Activated T-cell treated with anti-CD3 and anti-CD28 coated beads for 4 hours (primary cell): ENCODE results near the gene FGFR2.

Experiments used
- DNase-seq: peaks from one replicate; pipeline ENCODE4 v3.0.0-alpha.2; 2020

Gene FGFR2

DNA sequence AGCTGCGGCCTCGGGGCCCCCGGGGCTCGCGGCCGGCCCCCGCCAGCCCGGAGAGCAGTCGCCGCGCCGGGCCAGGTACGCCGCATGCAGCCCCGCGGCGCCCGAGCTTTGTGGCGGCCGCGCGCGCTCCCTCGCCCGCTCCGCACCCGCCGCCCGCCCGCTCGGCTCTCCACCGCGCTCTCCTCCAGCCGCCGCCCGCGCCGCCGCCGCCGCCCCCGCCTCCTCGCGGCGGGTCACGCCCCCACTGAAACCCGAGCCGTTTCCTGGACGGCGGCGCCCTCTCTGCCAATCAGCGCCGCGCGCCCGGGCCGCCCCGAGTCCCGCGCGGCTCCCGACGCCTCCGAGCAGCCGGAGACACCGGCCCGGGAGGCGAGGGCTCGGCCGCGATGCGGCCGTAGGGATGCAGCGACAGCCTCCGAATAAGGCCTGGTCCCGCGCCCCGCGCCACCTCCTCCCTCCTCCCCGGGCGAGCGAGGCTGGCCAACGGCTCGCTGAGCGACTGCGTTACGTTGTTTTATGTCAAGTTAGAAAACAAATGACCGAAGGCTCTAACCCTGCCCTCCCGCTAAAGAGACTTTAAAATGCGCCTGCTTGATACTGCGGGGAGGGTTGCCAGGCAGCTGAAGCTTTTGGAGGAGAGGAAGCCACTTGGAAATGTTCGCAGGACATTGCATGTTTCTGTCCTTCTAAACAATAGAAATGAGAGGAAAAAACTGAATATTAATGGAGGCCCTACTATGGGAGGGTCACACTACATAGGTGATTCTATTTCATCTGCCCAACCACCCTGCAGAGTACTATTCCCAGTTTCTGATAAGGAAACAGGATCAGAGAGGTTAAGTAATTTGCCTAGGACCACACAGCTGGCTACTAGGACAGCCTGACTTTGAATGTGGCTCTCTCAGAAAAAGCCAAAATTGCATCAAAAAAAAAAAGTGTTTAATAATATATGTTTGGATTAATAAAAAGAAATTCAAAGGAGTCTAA lies at the start of gene FGFR2:
Gene FGFR2, minus strand, starts transcription at position 182 of the 987 bp plus-strand sequence. CDS start 4,627 bp downstream, outside the sequence.
- no peak for DNase-seq

DNA sequence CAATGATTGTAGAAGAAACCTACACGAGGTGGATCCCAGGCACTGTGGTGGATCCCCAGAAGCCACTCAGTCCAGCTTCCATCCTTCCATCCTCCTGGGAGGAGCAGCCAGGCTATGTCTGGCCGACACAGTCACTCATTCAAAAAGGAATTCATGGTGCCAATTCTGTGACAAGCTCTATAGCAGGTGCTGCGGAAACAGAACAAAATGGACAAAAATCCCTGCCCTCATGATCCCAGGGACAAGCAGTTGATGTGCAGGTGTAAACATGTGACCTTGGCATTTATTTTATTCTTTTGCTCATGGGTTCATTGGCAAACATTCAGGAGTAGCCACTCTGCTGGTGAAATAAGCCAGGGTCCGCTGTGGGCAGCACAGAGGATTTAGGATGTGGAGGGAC lies 49.2 kb upstream of the FGFR2 start:
- DNase-seq = no peak

DNA sequence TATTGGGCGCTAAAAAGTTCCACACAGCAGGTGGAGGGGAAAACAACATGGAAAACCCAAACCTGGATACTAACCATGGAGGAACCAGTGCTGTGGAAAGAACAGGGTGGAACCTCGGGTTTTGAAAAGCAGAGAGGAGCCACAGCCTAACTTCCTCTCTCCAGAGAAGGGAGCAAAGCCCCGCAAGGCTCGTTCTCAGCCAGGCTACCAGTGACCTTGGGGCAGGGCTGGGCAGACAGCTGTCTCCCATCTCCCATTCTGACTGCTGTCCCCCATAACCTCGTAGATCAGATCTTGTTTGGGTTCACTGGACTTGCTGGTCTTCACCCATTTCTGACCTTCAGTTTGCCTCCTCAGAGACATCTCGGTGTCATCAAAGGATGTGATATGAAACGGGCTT lies 47.5 kb upstream of the FGFR2 start:
- DNase-seq = no peak

GRCh38 chr10:121644501-121644900 lies 46.3 kb upstream of the FGFR2 start:
- no peak for DNase-seq

DNA sequence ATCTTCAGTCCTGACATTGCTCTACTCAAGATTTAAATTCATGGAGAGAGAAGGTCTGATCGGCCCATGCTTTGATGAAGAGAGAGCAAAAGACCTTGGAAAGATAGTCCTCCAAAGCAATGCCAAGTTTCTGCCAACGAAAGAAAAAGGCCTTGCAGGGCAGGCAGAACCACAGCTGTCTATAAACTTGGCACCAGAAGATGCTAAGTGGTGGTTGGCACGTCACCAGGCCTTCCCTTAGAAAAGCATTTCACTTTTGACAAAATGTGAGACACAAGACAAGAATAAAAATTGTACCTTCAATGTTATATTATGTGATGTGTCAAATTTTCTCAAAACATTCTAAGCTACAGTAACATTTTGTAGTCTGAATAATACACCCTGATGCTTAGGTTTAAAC lies 42.0 kb upstream of the FGFR2 start:
- DNase-seq = no peak

- DNase-seq = no peak
Observed at GRCh38 chr10:121639416-121639815, 41.2 kb upstream of the FGFR2 start.

- no peak for DNase-seq
Observed at GRCh38 chr10:121637437-121637836, 39.2 kb upstream of the FGFR2 start.

DNA sequence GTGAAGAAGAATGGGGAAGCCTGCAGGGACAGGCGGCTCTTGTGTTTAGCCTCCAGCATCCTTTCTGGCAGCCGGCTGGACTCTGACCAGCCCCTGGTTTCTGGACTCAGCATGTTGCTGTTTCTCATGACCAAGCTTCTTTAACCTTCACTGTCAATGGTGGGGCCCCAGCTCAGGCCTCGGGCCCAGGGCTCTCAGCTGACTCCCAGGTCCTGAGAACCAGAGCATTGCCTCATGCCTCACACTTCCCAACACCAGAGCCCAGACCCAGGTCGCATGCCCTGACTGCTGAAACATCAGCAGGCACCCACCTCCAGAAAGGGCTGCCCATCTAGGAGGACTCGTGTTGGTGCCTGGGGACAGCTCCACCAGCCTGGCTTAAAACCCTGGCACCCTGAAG lies 34.8 kb upstream of the FGFR2 start:
- no peak for DNase-seq

- no peak for DNase-seq
Observed at GRCh38 chr10:121631365-121632029, 33.3 kb upstream of the FGFR2 start.

DNA sequence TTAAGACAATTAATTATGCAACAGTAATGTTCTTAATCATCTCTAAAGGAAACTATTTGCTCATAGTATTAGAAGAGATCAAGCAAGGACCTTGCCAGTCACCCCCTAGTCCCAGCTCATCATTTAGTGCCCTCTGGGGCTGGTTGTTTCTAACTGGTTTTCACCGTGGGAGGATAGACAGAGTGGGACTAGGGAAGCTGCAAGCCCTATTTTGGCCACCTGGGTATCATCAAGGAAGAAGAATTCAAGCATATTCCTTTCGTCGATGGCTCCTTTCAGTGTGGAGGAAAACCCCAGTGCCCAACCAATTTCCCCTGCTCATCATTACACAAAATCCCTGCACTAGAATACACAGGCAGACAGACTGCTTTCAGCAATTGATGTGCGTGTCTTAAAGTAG lies 30.6 kb upstream of the FGFR2 start:
- no peak for DNase-seq

DNA sequence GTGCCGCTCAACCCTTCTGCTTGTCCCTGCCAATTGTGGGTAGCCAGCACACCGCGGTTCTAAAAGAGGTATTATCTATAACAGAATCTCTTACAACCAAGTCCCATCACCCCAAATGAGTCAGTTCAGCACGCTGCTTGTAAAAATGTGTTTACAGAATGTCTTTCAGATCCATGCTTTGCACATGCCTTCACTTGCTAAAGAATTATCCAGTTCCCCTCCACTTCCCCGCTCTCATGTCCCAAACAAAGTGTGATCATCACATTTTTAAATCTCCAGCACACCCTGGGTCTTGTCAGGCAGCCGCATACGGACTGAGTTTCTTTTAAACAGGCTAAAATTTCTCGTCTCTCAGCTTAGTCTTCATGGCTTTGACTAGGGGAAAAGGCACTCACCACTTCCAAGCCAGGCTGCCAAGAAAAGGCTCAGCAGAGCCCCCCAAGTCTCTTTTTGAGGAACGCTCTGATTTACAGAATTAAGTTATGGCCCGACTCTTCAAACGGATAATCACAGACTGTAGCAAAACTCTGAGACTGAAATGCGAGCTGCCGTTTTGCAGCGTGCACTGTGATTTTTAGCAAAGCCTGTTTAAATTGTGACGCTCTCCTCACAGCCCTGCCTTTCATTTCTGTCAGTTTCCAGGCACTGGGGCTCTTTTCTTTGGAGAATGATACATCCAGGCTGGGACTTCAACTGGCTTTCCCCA lies 29.8 kb upstream of the FGFR2 start:
- DNase-seq = no peak

GRCh38 chr10:121624836-121625486 lies 26.7 kb upstream of the FGFR2 start:
- DNase-seq = no peak

DNA sequence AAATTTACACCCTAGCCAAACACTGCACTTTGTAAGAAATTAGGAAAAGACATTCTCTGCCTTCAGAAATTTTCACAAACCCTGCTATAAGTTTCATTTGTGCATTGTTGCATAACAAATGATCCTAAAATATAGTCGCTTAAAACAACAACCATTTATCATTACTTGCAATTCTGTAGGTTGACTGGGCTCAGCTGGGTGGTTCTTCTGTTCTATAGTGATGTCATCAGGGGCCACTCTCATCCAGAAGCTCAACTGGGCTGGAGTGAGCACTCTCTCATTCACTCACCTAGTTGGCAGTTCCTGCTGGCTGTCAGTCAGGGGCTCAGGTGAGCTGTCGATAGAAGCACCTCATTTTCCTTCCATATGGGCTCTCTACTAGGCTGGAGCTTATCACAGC lies 20.7 kb upstream of the FGFR2 start:
- DNase-seq = no peak

- DNase-seq = no peak
Observed at GRCh38 chr10:121617176-121617575, 18.9 kb upstream of the FGFR2 start.

DNA sequence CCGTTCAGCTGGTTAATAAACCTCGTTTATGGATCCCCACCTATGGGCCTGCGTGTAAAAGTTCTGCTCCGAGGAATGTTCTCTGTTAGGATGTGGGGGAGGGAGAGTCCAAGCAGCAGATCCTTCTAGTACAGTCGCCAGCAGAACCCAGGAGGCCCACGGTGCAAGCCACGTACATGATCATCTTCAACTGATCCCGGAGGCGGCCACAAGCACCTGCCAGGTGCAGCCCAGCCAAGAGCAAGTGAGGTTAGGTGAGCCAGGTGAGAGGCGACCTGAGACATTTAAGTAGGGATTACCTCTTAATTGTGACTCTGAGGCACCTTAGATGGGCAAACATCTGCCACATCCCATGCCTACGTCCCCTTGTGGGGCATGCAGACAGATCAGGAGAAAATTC lies 18.0 kb upstream of the FGFR2 start:
- no peak for DNase-seq

GRCh38 chr10:121615836-121616235 lies 17.6 kb upstream of the FGFR2 start:
- no peak for DNase-seq

DNA sequence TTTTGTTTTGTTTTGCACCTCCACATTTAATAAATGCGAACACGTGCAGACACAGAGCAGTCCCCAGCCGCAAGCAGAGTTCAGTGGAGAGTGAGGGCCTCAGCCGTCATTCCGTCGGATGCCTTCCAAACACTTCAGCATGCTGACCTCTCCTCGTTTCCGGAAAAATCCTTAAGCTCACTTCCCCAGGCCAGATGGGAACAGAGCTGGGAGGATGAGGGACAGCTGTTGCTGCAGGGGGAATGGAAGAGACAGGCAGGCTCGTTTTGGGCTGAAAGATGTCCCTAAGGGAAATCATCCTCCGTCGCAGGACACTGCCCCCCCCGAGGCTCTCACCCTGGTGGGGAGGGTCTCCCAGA lies 17.2 kb upstream of the FGFR2 start:
- no peak for DNase-seq

DNA sequence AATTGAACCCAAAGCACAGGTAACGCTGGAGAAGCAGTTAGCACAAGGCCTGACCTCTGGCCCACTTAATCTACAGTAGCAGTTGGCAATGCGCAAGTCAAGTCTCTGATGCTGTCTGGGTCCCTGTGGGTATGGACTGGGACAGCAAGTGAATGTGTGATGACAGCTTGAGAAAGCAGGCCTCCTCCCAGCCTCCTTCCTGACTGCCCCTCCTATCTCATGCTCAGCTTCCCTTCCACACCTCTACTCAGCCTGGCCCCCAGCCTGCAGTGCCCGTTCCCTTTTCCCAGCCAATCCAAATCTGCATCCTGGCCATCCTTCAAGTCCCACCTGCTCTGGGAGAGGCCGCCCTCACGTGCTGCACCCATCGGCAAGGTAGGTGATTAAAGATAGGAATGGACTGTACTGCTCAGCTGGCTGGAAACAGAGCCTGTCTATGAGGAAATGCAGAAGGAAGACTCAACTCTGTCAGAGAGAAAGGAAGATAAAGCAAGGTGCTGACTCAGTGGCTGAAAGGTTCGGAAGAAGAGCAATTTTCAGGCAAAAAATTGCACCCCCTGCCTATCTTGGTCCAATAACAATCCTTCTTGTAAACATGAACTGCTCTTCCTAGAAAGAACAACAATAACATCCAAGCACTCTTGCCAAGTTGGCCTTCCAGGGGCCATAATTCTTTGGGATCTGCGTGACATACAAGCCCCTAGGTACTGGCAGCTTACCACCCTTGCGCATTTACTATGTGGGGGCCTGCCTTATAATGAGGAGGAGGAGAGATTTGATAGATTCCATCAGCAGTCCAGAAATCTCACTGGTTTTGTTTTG lies 16.6 kb upstream of the FGFR2 start:
- no peak for DNase-seq

GRCh38 chr10:121613456-121613855 lies 15.2 kb upstream of the FGFR2 start:
- no peak for DNase-seq

GRCh38 chr10:121611393-121612159 lies 13.3 kb upstream of the FGFR2 start:
- no peak for DNase-seq

DNA sequence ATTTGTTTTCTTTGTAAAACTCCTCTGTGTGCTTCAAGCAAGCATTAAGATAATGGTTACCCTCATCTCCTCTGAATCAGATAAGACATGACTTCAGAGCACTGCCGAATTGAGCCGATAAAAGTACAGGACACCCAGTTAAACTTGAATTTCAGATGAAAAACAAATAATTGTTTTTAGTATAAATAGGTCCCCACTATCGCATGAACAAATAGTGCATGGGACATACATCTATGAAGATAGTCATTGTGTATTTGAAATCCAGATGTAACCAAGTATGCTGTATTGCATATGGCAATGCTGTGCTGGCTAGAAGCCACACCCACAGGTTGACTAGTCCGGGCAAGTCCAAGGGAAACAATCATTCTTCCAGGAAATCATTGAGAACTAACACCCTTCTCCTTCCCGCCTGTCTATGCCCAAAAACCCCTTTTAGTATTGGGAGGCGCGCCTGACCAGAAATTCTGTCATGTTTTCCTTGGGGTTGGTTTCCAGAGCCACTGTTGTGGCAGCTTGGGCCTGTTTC lies 12.6 kb upstream of the FGFR2 start:
- DNase-seq = no peak
